WTC11 (cell line): ENCODE data around the gene BTBD2. TPM values are rescaled to one million over a fixed set of nuclear protein-coding genes. Genes with fewer than 3 reads are reported as not detected.

Experiments used
- ATAC-seq: fragments of 200-7000 bp; cut with Tn5 transposase; 2 replicates; pipeline ENCODE4 v1.10.0; 2021; ENCODE audit warnings: mild to moderate bottlenecking, moderate library complexity
- CTCF ChIA-PET: fragments of 300-600 bp; sonication (Branson Sonifier 250); formaldehyde crosslinking; loops from one replicate; lab custom pipeline; 2021; ENCODE audit warnings: antibody characterized with exemption; lab: Charles Lee
- POLR2A ChIA-PET: fragments of 350-600 bp; sonication (Branson Sonifier 250); formaldehyde crosslinking; loops from one replicate; lab custom pipeline; 2021; ENCODE audit warnings: antibody characterized with exemption; lab: Charles Lee
- DNase-seq: peaks from one replicate; pipeline ENCODE4 v3.0.0; 2021; ENCODE audit warnings: low spot score
- H3K27ac Mint-ChIP-seq: 2 replicates; pipeline ENCODE4 v1.8.0; 2021; ENCODE audit warnings: mixed read lengths
- H3K27me3 Mint-ChIP-seq: 2 replicates; pipeline ENCODE4 v1.8.0; 2021; ENCODE audit warnings: low read depth, mild to moderate bottlenecking, moderate library complexity, mixed read lengths
- H3K36me3 Mint-ChIP-seq: 2 replicates; pipeline ENCODE4 v1.8.0; 2021; ENCODE audit warnings: mixed read lengths
- H3K4me1 Mint-ChIP-seq: 2 replicates; pipeline ENCODE4 v1.8.0; 2022; ENCODE audit warnings: mixed read lengths
- H3K4me3 Mint-ChIP-seq: 2 replicates; pipeline ENCODE4 v1.8.0; 2021; ENCODE audit warnings: mild to moderate bottlenecking, moderate library complexity, mixed read lengths
- H3K9me3 Mint-ChIP-seq: 2 replicates; pipeline ENCODE4 v1.8.0; 2021; ENCODE audit warnings: mixed read lengths
- ATF2 ChIP-seq: sonication (generic); formaldehyde crosslinking; IDR thresholded peaks from 2 replicates; pipeline ENCODE4 v1.8.1; 2022; ENCODE audit warnings: low read depth, missing genetic modification reagents, borderline replicate concordance
- ATF6 ChIP-seq: sonication (generic); formaldehyde crosslinking; IDR thresholded peaks from 2 replicates; pipeline ENCODE4 v1.8.1; 2023; ENCODE audit warnings: mild to moderate bottlenecking, missing genetic modification reagents
- CREB1 ChIP-seq: sonication (generic); formaldehyde crosslinking; IDR thresholded peaks from 2 replicates; pipeline ENCODE4 v1.8.0; 2023; ENCODE audit warnings: mild to moderate bottlenecking, missing genetic modification reagents
- FOXP1 ChIP-seq: sonication (generic); formaldehyde crosslinking; IDR thresholded peaks from 2 replicates; pipeline ENCODE4 v1.8.0; 2022; ENCODE audit warnings: missing genetic modification reagents, mild to moderate bottlenecking, moderate library complexity, borderline replicate concordance
- FOXP4 ChIP-seq: sonication (generic); formaldehyde crosslinking; IDR thresholded peaks from 2 replicates; pipeline ENCODE4 v1.8.0; 2022; ENCODE audit warnings: mild to moderate bottlenecking, missing genetic modification reagents
- GRHL2 ChIP-seq: fragments of 250-450 bp; sonication (Bioruptor Pico); IDR thresholded peaks from 2 replicates; pipeline ENCODE4 v1.8.0; 2022; ENCODE audit warnings: mild to moderate bottlenecking, moderate library complexity; ENCODE audit not compliant: insufficient replicate concordance, severe bottlenecking
- HMGA2 ChIP-seq: fragments of 250-450 bp; sonication (Bioruptor Pico); IDR thresholded peaks from 2 replicates; pipeline ENCODE4 v1.4.0; 2021; ENCODE audit warnings: mild to moderate bottlenecking, moderate library complexity
- KAT7 ChIP-seq: sonication (generic); formaldehyde crosslinking; IDR thresholded peaks from 2 replicates; pipeline ENCODE4 v1.8.1; 2023; ENCODE audit warnings: missing genetic modification reagents, mild to moderate bottlenecking, borderline replicate concordance
- NFYB ChIP-seq: sonication (generic); formaldehyde crosslinking; conservative IDR thresholded peaks from 2 replicates; pipeline ENCODE4 v1.8.0; 2022; ENCODE audit warnings: low read depth, missing genetic modification reagents
- ZNF263 ChIP-seq: sonication (generic); formaldehyde crosslinking; IDR thresholded peaks from 2 replicates; pipeline ENCODE4 v1.8.1; 2022; ENCODE audit warnings: low read depth, mild to moderate bottlenecking, moderate library complexity, missing genetic modification reagents
- ZNF416 ChIP-seq: fragments of 250-450 bp; sonication (Bioruptor Pico); IDR thresholded peaks from 2 replicates; pipeline ENCODE4 v1.9.0; 2021; ENCODE audit warnings: mild to moderate bottlenecking, inconsistent platforms
- total RNA-seq: library from RNA; stranded (reverse); gene quantifications from 3 replicates; pipeline ENCODE4 v1.2.3, GENCODE V29; 2021
- TF ChIP-seq, protein P1 (sequence below): sonication (generic); formaldehyde crosslinking; IDR thresholded peaks from 2 replicates; pipeline ENCODE4 v1.8.0; 2022; ENCODE audit warnings: mild to moderate bottlenecking, missing genetic modification reagents
- TF ChIP-seq, protein P2 (sequence below): sonication (generic); formaldehyde crosslinking; IDR thresholded peaks from 2 replicates; pipeline ENCODE4 v1.8.1; 2023; ENCODE audit warnings: mild to moderate bottlenecking, moderate library complexity, missing genetic modification reagents
- TF ChIP-seq, protein P3 (sequence below): sonication (generic); formaldehyde crosslinking; IDR thresholded peaks from 2 replicates; pipeline ENCODE4 v1.8.0; 2022; ENCODE audit warnings: mild to moderate bottlenecking, missing genetic modification reagents
- TF ChIP-seq, protein P4 (sequence below): sonication (generic); formaldehyde crosslinking; conservative IDR thresholded peaks from 2 replicates; pipeline ENCODE4 v1.8.1; 2023; ENCODE audit warnings: mild to moderate bottlenecking, low read depth, missing genetic modification reagents, moderate library complexity

BTBD2 gene
- total RNA-seq, 1 experiment from 2014 or later = 106 TPM

- no peak for TF ChIP-seq FOXP4 (CRISPR knock-in tag)
- TF ChIP-seq FOXP1 = no peak
- no peaks in the 10 kb centered on the region for H3K9me3 Mint-ChIP-seq
- no peaks in the 10 kb centered on the region for H3K27me3 Mint-ChIP-seq
- no peak overlapping the region for H3K27ac Mint-ChIP-seq
- H3K36me3 Mint-ChIP-seq = peaks cover 13% of the 10 kb centered on the region
- no peak for ATAC-seq
- no peak overlapping the region for H3K4me3 Mint-ChIP-seq
- CTCF ChIA-PET = interaction anchor here (1.3 kb wide), 1 partner anchor 31 kb away, joined by 8 read pairs; no protein-coding TSS in a partner anchor
- H3K4me1 Mint-ChIP-seq = no peaks in the 10 kb centered on the region
- POLR2A ChIA-PET = no interaction called here
- DNase-seq = no peak
Observed at GRCh38 chr19:1977120-1977519, 38.4 kb downstream of the BTBD2 start.

- DNase-seq = no peak
- Mint-ChIP-seq H3K4me3 (no peak overlapping the region), H3K27ac (peak overlapping the region; percentile 69), H3K4me1 (no peaks in the 10 kb centered on the region), H3K27me3 (no peaks in the 10 kb centered on the region), H3K36me3 (peaks cover 4% of the 10 kb centered on the region), H3K9me3 (no peaks in the 10 kb centered on the region)
- TF ChIP-seq NFYB (CRISPR knock-in tag) = no peak
- no peak for TF ChIP-seq CREB1 (CRISPR knock-in tag)
- TF ChIP-seq ZNF263 = no peak
- TF ChIP-seq, protein P1, sequence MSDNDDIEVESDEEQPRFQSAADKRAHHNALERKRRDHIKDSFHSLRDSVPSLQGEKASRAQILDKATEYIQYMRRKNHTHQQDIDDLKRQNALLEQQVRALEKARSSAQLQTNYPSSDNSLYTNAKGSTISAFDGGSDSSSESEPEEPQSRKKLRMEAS (CRISPR knock-in tag) = no peak
- no peak for TF ChIP-seq ATF6 (CRISPR knock-in tag)
- no peak for TF ChIP-seq HMGA2
- TF ChIP-seq ZNF416 = no peak
- ATAC-seq = no peak
- POLR2A ChIA-PET = interaction anchor here (1.0 kb wide), 1 partner anchor 76 kb away, joined by 3 read pairs; the partner anchor contains the start of gene MKNK2
- CTCF ChIA-PET = interaction anchor here (0.7 to 1.9 kb wide), 3 partner anchors 29 to 76 kb away, joined by 3 to 5 read pairs (median 3); no protein-coding TSS in a partner anchor
Observed at GRCh38 chr19:1975162-1975480, 40.4 kb downstream of the BTBD2 start.

DNA sequence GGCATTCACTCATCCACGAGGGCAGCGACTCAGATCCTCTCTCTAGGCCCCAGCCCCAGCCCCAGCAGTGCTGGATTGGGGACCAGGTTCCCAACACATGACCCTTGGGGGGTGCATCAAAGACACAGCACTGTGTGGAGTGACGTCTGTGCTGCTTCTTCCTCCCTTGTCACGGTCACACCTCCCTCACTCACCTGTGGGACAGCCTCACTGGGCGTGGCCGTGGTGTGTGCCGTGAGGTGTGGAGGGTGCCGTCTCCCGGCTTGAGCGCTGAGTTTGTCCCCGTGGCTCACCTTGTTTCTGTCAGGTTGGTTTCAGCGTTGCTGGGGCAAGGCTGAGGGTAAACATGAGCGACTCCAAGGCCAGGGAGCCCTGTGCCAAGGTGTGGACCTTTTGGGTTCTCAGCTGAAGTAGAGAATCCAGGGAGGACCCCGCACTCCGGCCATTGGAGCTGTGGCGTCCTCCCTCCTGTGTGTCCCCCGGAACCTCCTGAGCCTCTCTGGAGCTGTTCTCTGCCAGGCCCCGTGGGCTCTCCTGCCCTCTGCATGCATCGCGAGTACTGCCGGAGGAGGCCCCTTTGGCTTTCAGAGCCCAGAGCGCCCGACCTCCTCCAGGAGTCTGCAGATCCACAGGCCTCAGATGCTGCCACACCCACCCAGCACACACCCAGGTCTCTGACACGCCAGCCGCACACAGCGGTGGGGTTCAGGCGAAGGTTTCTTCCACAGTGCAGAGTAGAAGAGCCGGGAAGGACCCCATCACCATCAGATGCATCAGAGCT is 40.9 kb downstream of the BTBD2 start:
- CTCF ChIA-PET = interaction anchor here (0.7 to 1.9 kb wide), 2 partner anchors 29 to 45 kb away, joined by 3 to 5 read pairs; no protein-coding TSS in a partner anchor
- Mint-ChIP-seq H3K27ac (no peak overlapping the region), H3K36me3 (peaks cover 5% of the 10 kb centered on the region), H3K9me3 (no peaks in the 10 kb centered on the region), H3K4me1 (no peaks in the 10 kb centered on the region), H3K27me3 (no peaks in the 10 kb centered on the region), H3K4me3 (no peak overlapping the region)
- ATAC-seq = no peak
- DNase-seq = no peak
- POLR2A ChIA-PET = interaction anchor here (1.0 kb wide), 1 partner anchor 77 kb away, joined by 3 read pairs; the partner anchor contains the start of gene MKNK2
- TF ChIP-seq KAT7 (CRISPR knock-in tag) (no peak), ZNF263 (no peak), GRHL2 (CRISPR knock-in tag) (no peak), ATF2 (CRISPR knock-in tag) (no peak), HMGA2 (no peak)
- TF ChIP-seq, protein P2, sequence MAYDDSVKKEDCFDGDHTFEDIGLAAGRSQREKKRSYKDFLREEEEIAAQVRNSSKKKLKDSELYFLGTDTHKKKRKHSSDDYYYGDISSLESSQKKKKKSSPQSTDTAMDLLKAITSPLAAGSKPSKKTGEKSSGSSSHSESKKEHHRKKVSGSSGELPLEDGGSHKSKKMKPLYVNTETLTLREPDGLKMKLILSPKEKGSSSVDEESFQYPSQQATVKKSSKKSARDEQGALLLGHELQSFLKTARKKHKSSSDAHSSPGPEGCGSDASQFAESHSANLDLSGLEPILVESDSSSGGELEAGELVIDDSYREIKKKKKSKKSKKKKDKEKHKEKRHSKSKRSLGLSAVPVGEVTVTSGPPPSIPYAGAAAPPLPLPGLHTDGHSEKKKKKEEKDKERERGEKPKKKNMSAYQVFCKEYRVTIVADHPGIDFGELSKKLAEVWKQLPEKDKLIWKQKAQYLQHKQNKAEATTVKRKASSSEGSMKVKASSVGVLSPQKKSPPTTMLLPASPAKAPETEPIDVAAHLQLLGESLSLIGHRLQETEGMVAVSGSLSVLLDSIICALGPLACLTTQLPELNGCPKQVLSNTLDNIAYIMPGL = no peak
- TF ChIP-seq, protein P3, sequence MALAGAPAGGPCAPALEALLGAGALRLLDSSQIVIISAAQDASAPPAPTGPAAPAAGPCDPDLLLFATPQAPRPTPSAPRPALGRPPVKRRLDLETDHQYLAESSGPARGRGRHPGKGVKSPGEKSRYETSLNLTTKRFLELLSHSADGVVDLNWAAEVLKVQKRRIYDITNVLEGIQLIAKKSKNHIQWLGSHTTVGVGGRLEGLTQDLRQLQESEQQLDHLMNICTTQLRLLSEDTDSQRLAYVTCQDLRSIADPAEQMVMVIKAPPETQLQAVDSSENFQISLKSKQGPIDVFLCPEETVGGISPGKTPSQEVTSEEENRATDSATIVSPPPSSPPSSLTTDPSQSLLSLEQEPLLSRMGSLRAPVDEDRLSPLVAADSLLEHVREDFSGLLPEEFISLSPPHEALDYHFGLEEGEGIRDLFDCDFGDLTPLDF (CRISPR knock-in tag) = no peak
- TF ChIP-seq, protein P4, sequence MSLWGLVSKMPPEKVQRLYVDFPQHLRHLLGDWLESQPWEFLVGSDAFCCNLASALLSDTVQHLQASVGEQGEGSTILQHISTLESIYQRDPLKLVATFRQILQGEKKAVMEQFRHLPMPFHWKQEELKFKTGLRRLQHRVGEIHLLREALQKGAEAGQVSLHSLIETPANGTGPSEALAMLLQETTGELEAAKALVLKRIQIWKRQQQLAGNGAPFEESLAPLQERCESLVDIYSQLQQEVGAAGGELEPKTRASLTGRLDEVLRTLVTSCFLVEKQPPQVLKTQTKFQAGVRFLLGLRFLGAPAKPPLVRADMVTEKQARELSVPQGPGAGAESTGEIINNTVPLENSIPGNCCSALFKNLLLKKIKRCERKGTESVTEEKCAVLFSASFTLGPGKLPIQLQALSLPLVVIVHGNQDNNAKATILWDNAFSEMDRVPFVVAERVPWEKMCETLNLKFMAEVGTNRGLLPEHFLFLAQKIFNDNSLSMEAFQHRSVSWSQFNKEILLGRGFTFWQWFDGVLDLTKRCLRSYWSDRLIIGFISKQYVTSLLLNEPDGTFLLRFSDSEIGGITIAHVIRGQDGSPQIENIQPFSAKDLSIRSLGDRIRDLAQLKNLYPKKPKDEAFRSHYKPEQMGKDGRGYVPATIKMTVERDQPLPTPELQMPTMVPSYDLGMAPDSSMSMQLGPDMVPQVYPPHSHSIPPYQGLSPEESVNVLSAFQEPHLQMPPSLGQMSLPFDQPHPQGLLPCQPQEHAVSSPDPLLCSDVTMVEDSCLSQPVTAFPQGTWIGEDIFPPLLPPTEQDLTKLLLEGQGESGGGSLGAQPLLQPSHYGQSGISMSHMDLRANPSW (CRISPR knock-in tag) = no peak
